Stimulated activated CD4-positive, alpha-beta T cell treated with anti-CD3 and anti-CD28 coated beads, Interleukin-4, amount 100 ng/mL, for 24 hours (primary cell): ENCODE results near the gene C5orf34.
A peak's percentile ranks its signal among the peaks of the same experiment; 100 is the strongest.
"Not testable (repeated sequence)": the region's sequence is repeated elsewhere in the genome, so short reads cannot be mapped to it uniquely, and the experiment has no call there.

Source experiments
- DNase-seq: peaks from one replicate; pipeline ENCODE4 v3.0.0-alpha.2; 2020

The C5orf34 gene, protein sequence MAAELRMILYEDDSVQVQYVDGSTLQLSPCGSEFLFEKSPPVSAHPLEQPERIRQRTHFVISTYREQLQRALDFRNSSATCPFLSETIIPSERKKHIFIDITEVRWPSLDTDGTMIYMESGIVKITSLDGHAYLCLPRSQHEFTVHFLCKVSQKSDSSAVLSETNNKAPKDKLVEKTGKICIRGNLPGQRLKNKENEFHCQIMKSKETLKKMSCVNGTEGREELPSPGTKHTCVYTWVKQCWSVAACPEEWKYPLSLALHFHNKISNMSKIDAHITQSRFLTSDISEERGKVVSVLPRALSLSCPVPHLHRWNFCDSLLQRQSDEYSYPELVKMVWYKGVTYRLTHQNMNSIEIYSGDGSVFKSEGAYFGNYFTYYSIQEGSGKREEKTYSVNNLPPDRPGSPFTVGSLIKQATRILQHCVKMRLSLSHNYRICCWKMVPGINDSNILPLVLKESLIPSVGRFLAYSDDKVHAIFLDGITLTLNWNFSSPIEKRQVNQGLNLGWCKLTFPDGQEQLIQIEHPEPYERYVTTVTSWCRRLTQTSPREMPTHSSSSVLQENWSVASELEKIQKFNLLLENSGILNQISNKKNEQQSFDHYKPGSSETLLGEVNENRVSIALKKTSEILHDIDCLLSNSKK

GRCh38 chr5:43514816-43515677 lies at the start of gene C5orf34:
TSS of gene C5orf34 (minus strand) at chr5:43515148. CDS start at chr5:43509339, 5,809 bp downstream.
- peak; percentile 96 for DNase-seq

- DNase-seq: no peak
These were observed 49.4 kb upstream of the C5orf34 start for GRCh38 chr5:43564289-43564850.

DNA sequence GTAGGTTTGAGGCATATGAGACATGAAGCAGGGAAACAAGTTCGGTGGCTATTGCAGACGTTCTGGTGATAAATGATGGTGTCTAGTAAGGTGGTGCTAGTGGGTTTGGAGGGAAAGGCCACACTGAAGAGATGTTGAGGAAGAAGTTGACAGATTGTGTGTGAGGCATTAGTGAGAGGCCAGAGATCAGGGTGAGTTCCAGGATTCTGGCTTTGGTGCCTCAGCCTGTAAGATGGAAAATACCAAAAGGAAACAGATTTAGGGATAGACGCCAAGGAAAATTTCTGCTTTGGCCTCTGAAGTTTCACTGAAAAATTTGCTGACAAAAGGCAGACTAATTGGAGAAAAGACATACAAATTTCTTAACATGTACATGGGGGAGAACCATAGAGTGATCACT lies 48.4 kb upstream of the C5orf34 start:
- DNase-seq: no peak

DNA sequence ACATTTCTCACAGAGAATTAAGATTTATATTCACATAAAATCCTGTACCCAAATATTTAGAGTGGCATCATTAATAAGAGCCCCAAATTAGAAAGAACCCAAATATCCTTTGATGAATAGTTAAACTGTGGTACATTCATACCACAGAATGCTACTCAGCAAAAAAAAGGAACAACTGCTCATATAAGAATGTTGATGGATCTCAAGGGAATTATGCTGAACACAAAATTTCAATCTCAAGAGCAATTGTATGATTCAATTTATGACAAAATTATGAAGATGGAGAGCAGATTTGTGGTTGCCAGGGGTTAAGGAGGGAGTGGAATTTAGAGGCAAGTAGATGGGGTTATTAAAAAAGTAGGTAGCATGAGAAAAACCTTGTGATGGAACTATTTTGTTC lies 46.4 kb upstream of the C5orf34 start:
- no peak for DNase-seq

- DNase-seq: no peak
These were observed 45.2 kb upstream of the C5orf34 start for GRCh38 chr5:43560128-43560527.

GRCh38 chr5:43556857-43557542 lies 42.1 kb upstream of the C5orf34 start, which contains the start of gene PAIP1:
TSS of gene PAIP1 (minus strand) at chr5:43557077. CDS start at chr5:43556846, 231 bp downstream.
- DNase-seq: peak; percentile 83

DNA sequence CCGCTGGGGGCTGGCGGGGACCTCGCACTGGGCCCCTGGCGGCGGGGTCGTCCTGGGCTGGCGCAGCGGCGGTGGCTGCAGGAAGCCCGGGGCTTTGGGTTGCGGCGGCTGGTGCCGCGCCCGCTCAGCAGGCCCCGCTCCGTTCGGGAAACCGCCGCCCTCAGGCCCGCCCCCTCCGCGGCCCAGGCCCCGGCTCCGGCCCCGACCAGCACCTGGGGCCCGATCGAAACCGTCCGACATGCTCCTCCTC lies 41.6 kb upstream of the C5orf34 start:
- not testable (repeated sequence) for DNase-seq

DNA sequence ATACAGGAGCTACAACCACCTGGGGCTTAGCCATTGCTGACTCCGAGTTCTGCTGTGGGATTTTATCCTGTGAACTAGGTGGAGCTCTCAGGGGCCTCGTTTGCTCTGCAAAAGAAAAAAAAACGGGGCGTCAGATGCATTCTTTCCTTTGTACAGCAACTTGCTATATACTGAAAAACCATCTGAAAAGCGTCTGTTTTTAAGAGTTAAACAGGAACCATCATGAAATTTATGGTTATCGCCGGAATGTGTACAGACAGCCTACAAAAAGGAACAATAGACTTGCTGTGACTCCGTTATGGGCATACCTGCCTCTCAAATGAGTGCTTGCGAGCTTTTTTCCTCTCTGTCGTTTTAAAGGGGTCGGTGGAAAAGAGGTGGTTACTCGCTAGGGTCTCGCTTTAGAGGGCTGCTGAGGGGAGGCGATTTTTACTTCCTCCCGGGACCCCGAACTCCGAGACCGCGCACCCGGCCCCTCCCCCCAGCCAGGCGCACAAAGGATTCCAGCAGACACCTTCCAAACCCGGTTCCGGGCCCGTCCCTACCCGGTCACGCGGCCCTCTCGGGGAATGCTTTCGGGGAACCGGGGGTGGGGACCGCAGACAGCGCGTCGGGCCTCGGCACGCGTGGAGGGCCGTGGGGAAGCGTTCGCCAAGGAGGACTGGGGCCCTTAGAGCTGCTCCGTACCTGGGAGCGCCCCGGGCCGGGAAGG lies 41.1 kb upstream of the C5orf34 start:
- peak; percentile 57 for DNase-seq

- DNase-seq: no peak
These were observed 39.5 kb upstream of the C5orf34 start for GRCh38 chr5:43554497-43554896.

DNA sequence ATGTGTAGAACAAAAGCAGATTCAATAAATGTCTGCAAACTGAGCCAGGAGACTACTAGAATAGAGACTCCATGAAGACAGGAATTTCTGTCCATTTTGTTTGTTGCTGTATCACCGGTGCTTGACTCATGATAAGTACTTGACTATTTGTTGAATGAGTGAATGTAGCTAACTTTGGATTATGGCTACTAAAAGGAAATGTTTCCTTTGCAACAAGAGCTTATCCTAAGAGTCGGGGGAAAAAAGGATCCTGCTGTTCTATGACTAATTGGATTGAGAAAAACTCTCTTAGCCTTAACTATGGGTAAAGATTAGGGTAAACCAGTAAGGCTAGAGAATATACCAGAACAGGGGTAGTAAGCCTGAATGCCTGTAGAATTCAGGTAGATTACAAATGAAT lies 38.4 kb upstream of the C5orf34 start:
- DNase-seq: no peak

DNA sequence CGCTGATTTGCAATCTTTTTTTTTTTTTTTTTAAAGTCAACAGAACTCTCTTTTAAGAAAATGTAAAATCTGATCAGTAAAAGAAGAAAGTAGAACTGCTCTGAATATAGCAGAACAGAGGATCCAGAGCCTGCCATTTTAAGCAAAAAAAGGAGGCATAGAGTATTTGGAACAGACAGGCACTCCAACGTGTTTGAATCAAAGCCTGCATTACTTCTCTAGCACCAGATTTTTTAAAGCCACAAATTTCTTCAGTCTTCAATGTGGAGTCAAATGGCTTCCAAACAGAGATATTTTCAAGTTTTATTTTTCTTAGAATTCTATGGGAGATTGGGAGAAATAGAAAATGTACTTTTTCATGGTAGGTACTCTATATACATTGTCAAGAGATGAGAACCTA lies 36.8 kb upstream of the C5orf34 start:
- DNase-seq: no peak

DNA sequence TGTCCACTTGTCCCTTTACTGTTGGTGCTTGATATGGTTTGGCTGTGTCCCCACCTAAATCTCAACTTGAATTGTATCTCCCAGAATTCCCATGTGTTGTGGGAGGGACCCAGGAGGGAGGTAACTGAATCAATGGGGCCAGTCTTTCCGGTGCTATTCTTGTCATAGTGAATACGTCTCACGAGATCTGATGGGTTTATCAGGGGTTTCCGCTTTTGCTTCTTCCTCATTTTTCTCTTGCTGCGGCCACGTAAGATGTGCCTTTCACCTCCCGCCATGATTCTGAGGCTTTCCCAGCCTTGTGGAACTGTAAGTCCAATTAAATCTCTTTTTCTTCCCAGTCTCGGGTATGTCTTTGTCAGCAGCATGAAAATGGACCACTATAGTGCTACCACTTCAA lies 34.3 kb upstream of the C5orf34 start:
- DNase-seq: not testable (repeated sequence)

- no peak for DNase-seq
These were observed 33.4 kb upstream of the C5orf34 start for GRCh38 chr5:43548358-43548757.

GRCh38 chr5:43547532-43547931 lies 32.6 kb upstream of the C5orf34 start:
- no peak for DNase-seq

DNA sequence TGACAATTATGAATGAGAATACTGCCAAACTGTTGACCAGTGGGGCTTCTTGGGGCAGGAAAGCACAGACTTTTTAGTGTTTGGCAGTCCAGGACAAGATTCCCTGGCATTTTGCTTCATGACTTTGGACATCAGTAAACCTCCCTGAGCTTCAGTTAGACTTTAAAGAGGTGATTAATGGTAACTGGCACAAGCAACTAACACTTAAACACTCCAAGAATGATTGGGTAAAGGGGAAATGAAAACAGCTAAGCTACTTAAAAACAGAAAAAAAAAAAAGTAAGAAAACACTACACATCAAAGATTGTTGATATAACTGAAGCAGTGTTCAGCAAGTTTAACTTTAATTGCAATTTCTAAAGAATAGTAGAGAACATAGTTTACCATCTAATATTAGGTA lies 28.5 kb upstream of the C5orf34 start:
- DNase-seq: no peak

DNA sequence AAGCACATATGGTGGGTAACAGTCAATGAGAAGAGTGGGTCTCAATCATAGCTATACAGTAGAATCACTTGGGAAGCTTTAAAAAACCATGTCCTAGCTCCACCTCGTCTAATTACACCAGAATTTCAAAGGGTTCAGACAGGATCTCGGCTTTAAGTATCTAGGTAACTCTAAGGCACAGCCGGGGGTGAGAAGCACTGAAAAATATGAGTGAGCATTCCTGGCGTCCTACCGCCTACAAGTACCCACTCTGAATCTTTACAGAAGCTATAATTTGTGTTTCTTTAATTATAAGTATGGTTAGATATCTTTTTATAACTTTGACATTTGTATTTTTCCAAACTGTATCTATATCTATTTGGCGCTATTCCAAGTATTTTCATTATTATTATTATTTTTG lies 25.8 kb upstream of the C5orf34 start:
- DNase-seq: no peak

GRCh38 chr5:43536972-43537371 lies 22.0 kb upstream of the C5orf34 start:
- DNase-seq: no peak

DNA sequence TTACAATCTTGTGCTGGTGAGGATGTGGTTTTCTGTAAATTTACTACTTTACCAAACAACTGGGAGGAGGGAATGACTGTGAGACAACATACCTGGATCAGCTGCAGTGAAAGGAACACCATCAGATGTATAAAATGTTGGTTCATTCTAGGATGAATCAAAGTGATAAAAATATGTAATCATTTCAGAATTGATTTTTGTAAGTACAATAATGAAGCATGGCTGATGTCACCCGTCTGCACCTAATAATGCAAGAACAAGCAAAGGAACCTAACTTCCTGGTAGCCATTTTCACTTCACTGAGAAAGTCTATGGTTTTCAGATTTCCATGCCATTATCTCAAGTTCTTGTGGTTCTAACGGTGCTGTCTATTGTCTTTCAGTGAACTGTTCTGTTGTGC lies 18.7 kb upstream of the C5orf34 start:
- no peak for DNase-seq

DNA sequence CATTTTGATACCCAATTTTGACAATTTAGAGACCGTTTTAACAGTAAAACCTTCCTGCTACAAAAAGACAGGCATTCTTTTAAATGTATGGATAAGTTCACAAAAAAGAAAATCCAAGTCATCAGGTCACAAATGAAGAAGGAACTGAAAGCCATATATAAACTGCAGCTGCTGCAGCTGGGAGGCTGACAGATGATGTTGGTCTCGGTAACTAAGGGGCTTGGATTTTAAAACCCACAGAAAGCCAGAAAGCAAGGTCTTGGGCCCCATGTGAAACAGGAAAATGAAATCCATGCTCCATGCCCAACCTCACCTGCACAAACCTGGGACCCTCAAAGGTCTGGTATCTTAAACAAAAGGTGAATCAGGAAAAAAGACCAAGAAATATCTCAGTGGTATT lies 15.7 kb upstream of the C5orf34 start:
- DNase-seq: no peak

- DNase-seq: no peak
These were observed 8.7 kb upstream of the C5orf34 start for GRCh38 chr5:43523662-43524072.

DNA sequence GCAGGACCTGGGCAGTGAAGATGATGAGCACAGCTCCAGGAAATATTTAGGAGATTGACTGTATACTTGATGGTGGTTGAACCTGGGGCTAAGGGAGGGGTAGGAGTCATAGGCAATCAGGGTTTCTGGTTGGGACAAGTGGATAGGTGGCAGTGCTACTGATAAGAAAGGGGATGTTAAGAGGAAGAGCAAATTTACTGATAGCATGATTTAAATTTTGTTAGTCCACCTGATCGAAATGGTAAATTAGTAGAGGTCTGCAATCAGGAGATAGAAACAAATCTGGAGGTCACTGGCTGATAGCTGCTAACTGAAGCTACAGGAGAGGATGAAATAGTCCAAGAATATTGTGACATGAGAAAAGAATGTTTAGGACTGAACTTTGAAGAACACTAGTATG lies 5.7 kb upstream of the C5orf34 start:
- DNase-seq: no peak

DNA sequence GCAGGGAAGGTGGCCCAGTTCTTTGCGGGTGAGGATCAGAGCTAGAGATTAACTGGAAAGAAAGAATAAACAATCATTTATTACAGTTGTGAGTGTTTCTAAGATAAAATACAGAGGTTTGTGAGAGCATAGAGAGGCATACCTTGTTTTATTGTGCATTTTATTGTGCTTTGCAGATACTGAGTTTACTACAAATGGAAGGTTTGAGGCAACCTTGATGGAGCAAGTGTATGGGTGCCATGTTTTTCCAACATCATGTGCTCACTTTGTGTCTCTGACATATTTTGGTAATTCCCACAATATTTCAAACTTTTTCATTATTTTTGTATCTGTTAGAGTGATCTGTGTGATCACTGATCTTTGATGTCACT lies 715 bp upstream of the C5orf34 start:
- no peak for DNase-seq
